A549 (cell line): ENCODE measurements around the gene ACBD3. TPM values are rescaled to one million over a fixed set of nuclear protein-coding genes. Genes with fewer than 3 reads are reported as not detected.

Source experiments
- ATAC-seq, 2 experiments: fragments of 200-7000 bp in 1 of 2; fragments of >200 bp in 1 of 2; cut with Nextera tagmentation in 1 of 2; cut with Tn5 transposase in 1 of 2; 3 replicates each; pipeline versions ENCODE4 v1.8.0 to v1.9.1; 2018 to 2020; ENCODE audit warnings: mild to moderate bottlenecking in 1 of 2, moderate library complexity in 1 of 2
- CTCF ChIA-PET: fragments of 300-600 bp; sonication (Branson Sonifier 250); formaldehyde crosslinking; extraction: SDS; loops from one replicate; lab custom pipeline; 2021; ENCODE audit warnings: antibody characterized with exemption, inconsistent platforms; lab: Yijun Ruan, JAX
- POLR2A ChIA-PET: fragments of 350-600 bp; formaldehyde crosslinking; extraction: SDS; loops from one replicate; lab custom pipeline; 2021; ENCODE audit warnings: antibody characterized with exemption, inconsistent platforms; lab: Yijun Ruan, JAX
- DNase-seq, 2 experiments: peaks; one replicate each; pipeline versions ENCODE4 v3.0.0 to v3.0.0-alpha.2; 2011 to 2016; ENCODE audit warnings: low read depth in 1 of 2, low spot score in 1 of 2
- FAIRE-seq: peaks from 2 replicates; lab custom pipeline; 2011; peaks lifted over from hg19 to GRCh38; lab: Jason Lieb, UNC
- H3K27ac ChIP-seq, 2 experiments: fragments of >200 bp; sonication (Bioruptor Twin); formaldehyde crosslinking; 3 replicates each; pipeline ENCODE4 v1.5.1; 2016 to 2017
- H3K4me1 ChIP-seq: fragments of >200 bp; sonication (Bioruptor Twin); formaldehyde crosslinking; 3 replicates; pipeline ENCODE4 v1.6.1; 2016
- H3K4me2 ChIP-seq: fragments of >200 bp; sonication (Bioruptor Twin); formaldehyde crosslinking; 3 replicates; pipeline ENCODE4 v1.6.1; 2016
- H3K4me3 ChIP-seq: fragments of >200 bp; sonication (Bioruptor Twin); formaldehyde crosslinking; 3 replicates; pipeline ENCODE4 v1.5.1; 2016
- H3K9me3 ChIP-seq: fragments of >200 bp; sonication (Bioruptor Twin); formaldehyde crosslinking; 3 replicates; pipeline ENCODE4 v1.6.1; 2016
- ATOH8 ChIP-seq: fragments of 250-450 bp; sonication (Bioruptor Pico); IDR thresholded peaks from 2 replicates; pipeline ENCODE4 v1.5.0; 2020; ENCODE audit warnings: low read depth, mild to moderate bottlenecking, moderate library complexity
- BCL3 ChIP-seq: fragments of >200 bp; sonication (Bioruptor Twin); formaldehyde crosslinking; IDR thresholded peaks from 3 replicates; pipeline ENCODE4 v1.6.1; 2016
- CEBPB ChIP-seq, 2 experiments: fragments of >200 bp in 1 of 2; sonication (Bioruptor Twin) in 1 of 2; formaldehyde crosslinking in 1 of 2; IDR thresholded peaks; 2 replicates each; pipeline ENCODE4 v1.6.1; 2012 to 2016
- EHF ChIP-seq: fragments of 250-450 bp; sonication (Bioruptor Pico); IDR thresholded peaks from 2 replicates; pipeline ENCODE4 v1.5.0; 2020; ENCODE audit warnings: mild to moderate bottlenecking
- ESRRA ChIP-seq: fragments of 150-350 bp; IDR thresholded peaks from 2 replicates; pipeline ENCODE4 v1.6.1; 2014; ENCODE audit warnings: mild to moderate bottlenecking, low read length, borderline replicate concordance
- FOSB ChIP-seq: fragments of 250-450 bp; sonication (Bioruptor Pico); IDR thresholded peaks from 2 replicates; pipeline ENCODE4 v1.5.0; 2020; ENCODE audit warnings: mild to moderate bottlenecking, moderate library complexity
- GATA3 ChIP-seq: IDR thresholded peaks from 2 replicates; pipeline ENCODE4 v1.6.1; 2012; ENCODE audit warnings: borderline replicate concordance
- JUN ChIP-seq, 2 experiments: fragments of >200 bp; sonication (Bioruptor Twin); formaldehyde crosslinking; IDR thresholded peaks; 2 replicates in 1 of 2; 3 replicates in 1 of 2; pipeline ENCODE4 v1.6.1; 2016 to 2017
- KDM5A ChIP-seq: fragments of 200-600 bp; sonication (generic); IDR thresholded peaks from 2 replicates; pipeline ENCODE4 v1.6.1; 2016; ENCODE audit warnings: antibody characterized with exemption, mild to moderate bottlenecking
- MAX ChIP-seq: IDR thresholded peaks from 2 replicates; pipeline ENCODE4 v1.6.1; 2012
- MAZ ChIP-seq: fragments of 150-350 bp; IDR thresholded peaks from 2 replicates; pipeline ENCODE4 v1.6.1; 2014; ENCODE audit warnings: antibody characterized with exemption, low read depth, low read length, borderline replicate concordance
- PHF8 ChIP-seq: fragments of 200-600 bp; sonication (generic); IDR thresholded peaks from 2 replicates; pipeline ENCODE4 v1.6.1; 2016; ENCODE audit warnings: low read depth, mild to moderate bottlenecking, antibody characterized with exemption, moderate library complexity, borderline replicate concordance
- POLR2A ChIP-seq: IDR thresholded peaks from 2 replicates; pipeline ENCODE4 v1.6.1; 2012; ENCODE audit warnings: mild to moderate bottlenecking, low read length
- RAD21 ChIP-seq, 2 experiments: fragments of >200 bp in 1 of 2; sonication (Bioruptor Twin) in 1 of 2; formaldehyde crosslinking in 1 of 2; IDR thresholded peaks in 1 of 2; conservative IDR thresholded peaks in 1 of 2; 2 replicates in 1 of 2; 3 replicates in 1 of 2; pipeline ENCODE4 v1.6.1; 2012 to 2018; ENCODE audit warnings: inconsistent platforms in 1 of 2
- RARB ChIP-seq: fragments of 250-450 bp; sonication (Bioruptor Pico); IDR thresholded peaks from 2 replicates; pipeline ENCODE4 v1.8.0; 2021; ENCODE audit warnings: mild to moderate bottlenecking, moderate library complexity
- RCOR1 ChIP-seq: fragments of 150-350 bp; IDR thresholded peaks from 2 replicates; pipeline ENCODE4 v1.6.1; 2014; ENCODE audit warnings: antibody characterized with exemption, low read length, low read depth
- REST ChIP-seq: fragments of 200-600 bp; sonication (generic); IDR thresholded peaks from 2 replicates; pipeline ENCODE4 v1.6.1; 2016; ENCODE audit warnings: antibody characterized with exemption, mild to moderate bottlenecking, moderate library complexity
- SREBF2 ChIP-seq: fragments of 450-650 bp; IDR thresholded peaks from 2 replicates; pipeline ENCODE4 v1.6.1; 2014; ENCODE audit warnings: mild to moderate bottlenecking, moderate library complexity
- TP53 ChIP-seq: fragments of 250-450 bp; sonication (Bioruptor Pico); IDR thresholded peaks from 2 replicates; pipeline ENCODE4 v1.5.0; 2021; ENCODE audit warnings: mild to moderate bottlenecking, moderate library complexity
- ZC3H11A ChIP-seq: fragments of 450-650 bp; IDR thresholded peaks from 2 replicates; pipeline ENCODE4 v1.6.1; 2014; ENCODE audit warnings: antibody characterized with exemption, mild to moderate bottlenecking
- ZSCAN20 ChIP-seq: fragments of 250-450 bp; sonication (Bioruptor Pico); IDR thresholded peaks from 2 replicates; pipeline ENCODE4 v1.8.0; 2022; ENCODE audit warnings: mild to moderate bottlenecking, moderate library complexity
- WGBS: methylation state at CpG from one replicate; pipeline ENCODE4 v1.1.6; 2017; ENCODE audit errors: missing lambda C conversion rate; 5-methylcytosine and 5-hydroxymethylcytosine counted together
- polyA plus RNA-seq, 4 experiments: library from polyadenylated mRNA; depleted of rRNA in 3 of 4; stranded (reverse); fragments of >200 nt; fragmentation: RNase III in 1 of 4; extraction: RNeasy Plus Mini Kit Qiagen cat#74134 plus additional on column Dnase treatment in 1 of 4; gene quantifications; 2 replicates in 3 of 4; 3 replicates in 1 of 4; pipeline ENCODE4 v1.2.3, GENCODE V29; 2011 to 2017

The ACBD3 gene
- polyA plus RNA-seq, 2 of the 4 experiments (the other 2 are of a cell fraction): 29.8 to 52.9 TPM

- TF ChIP-seq CEBPB (IDR thresholded peaks at IDR 0.05) (no peak), JUN (IDR thresholded peaks at IDR 0.05) (peak; percentile 34 to 41; a peak in 2 of 5 replicates), KDM5A (no peak), MAX (peak; percentile 9), RARB (CRISPR knock-in tag) (no peak), ESRRA (no peak), FOSB (CRISPR knock-in tag) (no peak), SREBF2 (no peak), RCOR1 (no peak), PHF8 (peak; percentile 55; the same call in 1 of the 2 replicates), BCL3 (0 out of 3 replicates have a peak, but pooled peaks have one; percentile 41), ATOH8 (CRISPR knock-in tag) (no peak)
- peak; percentile 58 to 68 for DNase-seq
- no peak for FAIRE-seq
- Histone ChIP-seq H3K4me3 (peak overlapping the region; percentile 96), H3K4me1 (peaks cover 9% of the 10 kb centered on the region), H3K4me2 (peak overlapping the region; percentile 79), H3K27ac (peak overlapping the region; percentile 95 to 97), H3K9me3 (no peaks in the 10 kb centered on the region)
- POLR2A ChIA-PET: interaction anchor here (0.6 to 3.0 kb wide), 8 partner anchors 9 to 142 kb away, joined by 3 to 23 read pairs (median 4); partner anchors contain the start of genes H3-3A and SDE2
- peak; percentile 60 to 71 for ATAC-seq
- 33% methylated on average over 12 of the region's 73 CpGs for WGBS
- CTCF ChIA-PET: interaction anchor here (0.6 to 6.9 kb wide), 10 partner anchors 10 to 299 kb away, joined by 3 to 73 read pairs (median 4); no protein-coding TSS in a partner anchor
These were observed 76.1 kb downstream of the ACBD3 start for GRCh38 chr1:226110249-226111097.

GRCh38 chr1:226109829-226110248, 76.7 kb downstream of the ACBD3 start:
- H3K4me2 ChIP-seq: peak overlapping the region; percentile 79
- H3K9me3 ChIP-seq: no peaks in the 10 kb centered on the region
- peak overlapping the region; percentile 95 to 97 for H3K27ac ChIP-seq
- peak; percentile 86 to 96 for DNase-seq
- CTCF ChIA-PET: interaction anchor here (1.0 to 6.9 kb wide), 6 partner anchors 10 to 44 kb away, joined by 3 to 73 read pairs (median 24); no protein-coding TSS in a partner anchor
- H3K4me1 ChIP-seq: peaks cover 9% of the 10 kb centered on the region
- POLR2A ChIA-PET: interaction anchor here (1.1 to 3.0 kb wide), 6 partner anchors 9 to 110 kb away, joined by 3 to 23 read pairs (median 6); partner anchors contain the start of genes H3-3A and SDE2
- ATAC-seq: peak; percentile 87 to 90
- TF ChIP-seq REST: no peak
- TF ChIP-seq MAZ: no peak
- TF ChIP-seq TP53 (CRISPR knock-in tag): no peak
- TF ChIP-seq RAD21 (conservative IDR thresholded peaks at IDR 0.05 in 1 of 2, IDR thresholded peaks at IDR 0.05 in 1 of 2): no peak
- peak; percentile 36 for TF ChIP-seq MAX
- TF ChIP-seq JUN (IDR thresholded peaks at IDR 0.05): peak in 1 of 2 experiments; percentile 67; a peak in 1 of 5 replicates
- TF ChIP-seq ZC3H11A: no peak
- TF ChIP-seq ZSCAN20: no peak
- TF ChIP-seq GATA3: no peak
- TF ChIP-seq EHF (CRISPR knock-in tag): no peak
- TF ChIP-seq POLR2A: peak; percentile 60
- peak overlapping the region; percentile 96 for H3K4me3 ChIP-seq
- 2% methylated on average over 26 of the region's 57 CpGs for WGBS
- no peak for FAIRE-seq
